ENCODE data around the gene ZNF324. TPM values are rescaled to one million over a fixed set of nuclear protein-coding genes. Genes with fewer than 3 reads are reported as not detected.

ZNF324 gene
- total and polyA plus RNA-seq, 2 experiments from 2014 or later: 5.5 to 16.3 TPM

- Histone ChIP-seq H3K4me1 (ENCODE audit: insufficient read depth) (no peaks in the 10 kb centered on the region), H3K36me3 (ENCODE audit: low read depth) (no peaks in the 10 kb centered on the region), H3K9me3 (ENCODE audit: low read depth) (no peaks in the 10 kb centered on the region), H4K20me1 (ENCODE audit: insufficient read depth) (no peaks in the 10 kb centered on the region), H3K9me2 (ENCODE audit: insufficient read depth) (no peaks in the 10 kb centered on the region), H3K27me3 (replicated peaks; ENCODE audit: insufficient read depth) (no peaks in the 10 kb centered on the region), H3F3A (ENCODE audit: insufficient read depth) (no peaks in the 10 kb centered on the region), H3K9ac (peak overlapping the region; percentile 77), H3K79me2 (ENCODE audit: insufficient read depth) (no peaks in the 10 kb centered on the region; the same call in 1 of the 2 replicates), H3K4me3 (peak overlapping the region; percentile 82), H2AFZ (peak overlapping the region; percentile 97), H3K4me2 (ENCODE audit: unreplicated experiment) (peak overlapping the region; percentile 93), H3K27ac (no peak overlapping the region)
- in situ Hi-C loops (cut with MboI): no loop called here
- no peak for TF ChIP-seq EZH2 (IDR thresholded peaks at IDR 0.05; ENCODE audit: insufficient read depth, poor library complexity, severe bottlenecking)
- TF ChIP-seq EZH2phosphoT487 (IDR thresholded peaks at IDR 0.05; ENCODE audit: insufficient read depth, low read depth): no peak
- WGBS, 2 experiments (ENCODE audit: low coverage in 1 of 2, low lambda C conversion rate in 2 of 2, missing lambda C conversion rate in 2 of 2): 3% methylated on average over 11 of the region's 11 CpGs
- DNase-seq: peak; percentile 17
Measured at GRCh38 chr19:58450856-58451357, 16.0 kb upstream of the ZNF324 start.

GRCh38 chr19:58451358-58452101, 15.3 kb upstream of the ZNF324 start, which contains the start of gene ZNF324B:
ZNF324B (plus strand) TSS chr19:58451622; CDS start chr19:58453702, 2,080 bp downstream.
- Histone ChIP-seq H3F3A (ENCODE audit: insufficient read depth) (no peaks in the 10 kb centered on the region), H3K36me3 (ENCODE audit: low read depth) (no peaks in the 10 kb centered on the region), H3K9me3 (ENCODE audit: low read depth) (no peaks in the 10 kb centered on the region), H2AFZ (peak within 1 kb of the TSS; percentile 97), H3K9me2 (ENCODE audit: insufficient read depth) (no peaks in the 10 kb centered on the region), H3K27ac (no peak within 1 kb of the TSS), H3K4me1 (ENCODE audit: insufficient read depth) (no peaks in the 10 kb centered on the region), H3K4me2 (ENCODE audit: unreplicated experiment) (peak within 1 kb of the TSS; percentile 93), H3K4me3 (peak within 1 kb of the TSS; percentile 82), H3K79me2 (ENCODE audit: insufficient read depth) (no peaks in the 10 kb centered on the region; the same call in 1 of the 2 replicates), H3K27me3 (replicated peaks; ENCODE audit: insufficient read depth) (no peaks in the 10 kb centered on the region), H3K9ac (peak within 1 kb of the TSS; percentile 77), H4K20me1 (ENCODE audit: insufficient read depth) (no peaks in the 10 kb centered on the region)
- DNase-seq: peak; percentile 98
- 0 to 1% methylated on average over 56 to 70 of the region's 79 CpGs for WGBS, 2 experiments (ENCODE audit: low coverage in 1 of 2, low lambda C conversion rate in 2 of 2, missing lambda C conversion rate in 2 of 2)
- in situ Hi-C loops (cut with MboI): no loop called here
- TF ChIP-seq EZH2 (IDR thresholded peaks at IDR 0.05; ENCODE audit: insufficient read depth, poor library complexity, severe bottlenecking): no peak

DNA sequence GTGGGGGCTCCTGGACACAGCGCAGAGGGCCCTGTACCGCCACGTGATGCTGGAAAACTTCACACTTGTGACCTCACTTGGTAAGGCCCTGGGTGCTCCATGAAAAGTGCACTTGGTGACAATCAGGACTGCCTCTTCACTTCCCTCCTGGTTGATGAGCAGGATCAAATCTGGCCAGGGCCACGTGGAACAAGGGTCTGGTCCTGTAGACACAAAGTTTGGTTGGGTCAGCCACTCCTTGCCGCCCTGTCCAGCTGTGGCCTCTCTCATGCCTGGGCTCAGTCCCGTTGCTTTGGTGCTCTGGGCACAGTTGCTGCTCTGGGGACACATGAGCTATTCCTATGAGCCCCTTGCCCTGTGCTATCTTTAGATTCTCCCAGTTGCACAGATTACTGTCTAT, 13.1 kb upstream of the ZNF324 start:
- H3K4me3 ChIP-seq: no peak overlapping the region
- H2AFZ ChIP-seq: no peak overlapping the region
- DNase-seq: no peak
- H4K20me1 ChIP-seq (ENCODE audit: insufficient read depth): no peaks in the 10 kb centered on the region
- TF ChIP-seq EZH2phosphoT487 (IDR thresholded peaks at IDR 0.05; ENCODE audit: insufficient read depth, low read depth) (no peak), EZH2 (IDR thresholded peaks at IDR 0.05; ENCODE audit: insufficient read depth, poor library complexity, severe bottlenecking) (no peak)
- 86 to 90% methylated on average over 6 of the region's 6 CpGs for WGBS, 2 experiments (ENCODE audit: low coverage in 1 of 2, low lambda C conversion rate in 2 of 2, missing lambda C conversion rate in 2 of 2)
- no peak overlapping the region for H3K4me2 ChIP-seq (ENCODE audit: unreplicated experiment)
- H3K4me1 ChIP-seq (ENCODE audit: insufficient read depth): no peaks in the 10 kb centered on the region
- H3K27ac ChIP-seq: no peak overlapping the region
- H3K27me3 ChIP-seq (replicated peaks; ENCODE audit: insufficient read depth): no peaks in the 10 kb centered on the region
- H3F3A ChIP-seq (ENCODE audit: insufficient read depth): no peaks in the 10 kb centered on the region
- H3K79me2 ChIP-seq (ENCODE audit: insufficient read depth): no peaks in the 10 kb centered on the region; the same call in 1 of the 2 replicates
- H3K36me3 ChIP-seq (ENCODE audit: low read depth): no peaks in the 10 kb centered on the region
- no peaks in the 10 kb centered on the region for H3K9me3 ChIP-seq (ENCODE audit: low read depth)
- in situ Hi-C loops (cut with MboI): no loop called here
- H3K9ac ChIP-seq: no peak overlapping the region
- H3K9me2 ChIP-seq (ENCODE audit: insufficient read depth): no peaks in the 10 kb centered on the region

GRCh38 chr19:58455306-58455705, 11.6 kb upstream of the ZNF324 start:
- Histone ChIP-seq H2AFZ (no peak overlapping the region), H3K4me2 (ENCODE audit: unreplicated experiment) (no peak overlapping the region), H3K36me3 (ENCODE audit: low read depth) (no peaks in the 10 kb centered on the region), H3K4me1 (ENCODE audit: insufficient read depth) (no peaks in the 10 kb centered on the region), H4K20me1 (ENCODE audit: insufficient read depth) (no peaks in the 10 kb centered on the region), H3K9me2 (ENCODE audit: insufficient read depth) (no peaks in the 10 kb centered on the region), H3K27me3 (replicated peaks; ENCODE audit: insufficient read depth) (no peaks in the 10 kb centered on the region), H3F3A (ENCODE audit: insufficient read depth) (no peaks in the 10 kb centered on the region), H3K27ac (no peak overlapping the region), H3K9me3 (ENCODE audit: low read depth) (no peaks in the 10 kb centered on the region), H3K9ac (no peak overlapping the region), H3K4me3 (no peak overlapping the region), H3K79me2 (ENCODE audit: insufficient read depth) (no peaks in the 10 kb centered on the region; the same call in 1 of the 2 replicates)
- in situ Hi-C loops (cut with MboI): no loop called here
- TF ChIP-seq EZH2 (IDR thresholded peaks at IDR 0.05; ENCODE audit: insufficient read depth, poor library complexity, severe bottlenecking) (no peak), EZH2phosphoT487 (IDR thresholded peaks at IDR 0.05; ENCODE audit: insufficient read depth, low read depth) (no peak)
- 98 to 99% methylated on average over 14 to 21 of the region's 21 CpGs for WGBS, 2 experiments (ENCODE audit: low coverage in 1 of 2, low lambda C conversion rate in 2 of 2, missing lambda C conversion rate in 2 of 2)
- DNase-seq: no peak
